ENCODE data around the gene PLEKHM3. TPM values are rescaled to one million over a fixed set of nuclear protein-coding genes. Genes with fewer than 3 reads are reported as not detected.

The PLEKHM3 gene
- total and polyA plus RNA-seq, 2 experiments from 2014 or later, result 6.7 to 8.0 TPM

- DNase-seq (ENCODE audit: low read depth in 1 of 2, low spot score in 1 of 2), result peak in 1 of 2 donors; percentile 13
- no peaks in the 10 kb centered on the region for H3K27me3 ChIP-seq
- H3K4me3 ChIP-seq, result no peak overlapping the region
- H3K4me1 ChIP-seq (ENCODE audit: low read depth), result peaks cover 4% of the 10 kb centered on the region
- H3K9me3 ChIP-seq (ENCODE audit: low read depth), result no peaks in the 10 kb centered on the region
- H3K36me3 ChIP-seq, result no peaks in the 10 kb centered on the region
- TF ChIP-seq, protein P1, sequence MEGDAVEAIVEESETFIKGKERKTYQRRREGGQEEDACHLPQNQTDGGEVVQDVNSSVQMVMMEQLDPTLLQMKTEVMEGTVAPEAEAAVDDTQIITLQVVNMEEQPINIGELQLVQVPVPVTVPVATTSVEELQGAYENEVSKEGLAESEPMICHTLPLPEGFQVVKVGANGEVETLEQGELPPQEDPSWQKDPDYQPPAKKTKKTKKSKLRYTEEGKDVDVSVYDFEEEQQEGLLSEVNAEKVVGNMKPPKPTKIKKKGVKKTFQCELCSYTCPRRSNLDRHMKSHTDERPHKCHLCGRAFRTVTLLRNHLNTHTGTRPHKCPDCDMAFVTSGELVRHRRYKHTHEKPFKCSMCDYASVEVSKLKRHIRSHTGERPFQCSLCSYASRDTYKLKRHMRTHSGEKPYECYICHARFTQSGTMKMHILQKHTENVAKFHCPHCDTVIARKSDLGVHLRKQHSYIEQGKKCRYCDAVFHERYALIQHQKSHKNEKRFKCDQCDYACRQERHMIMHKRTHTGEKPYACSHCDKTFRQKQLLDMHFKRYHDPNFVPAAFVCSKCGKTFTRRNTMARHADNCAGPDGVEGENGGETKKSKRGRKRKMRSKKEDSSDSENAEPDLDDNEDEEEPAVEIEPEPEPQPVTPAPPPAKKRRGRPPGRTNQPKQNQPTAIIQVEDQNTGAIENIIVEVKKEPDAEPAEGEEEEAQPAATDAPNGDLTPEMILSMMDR (IDR thresholded peaks at IDR 0.05; ENCODE audit: low read depth, low read length), result no peak
- no peak overlapping the region for H3K27ac ChIP-seq
Observed at GRCh38 chr2:208042041-208042440, 16.7 kb upstream of the PLEKHM3 start.

DNA sequence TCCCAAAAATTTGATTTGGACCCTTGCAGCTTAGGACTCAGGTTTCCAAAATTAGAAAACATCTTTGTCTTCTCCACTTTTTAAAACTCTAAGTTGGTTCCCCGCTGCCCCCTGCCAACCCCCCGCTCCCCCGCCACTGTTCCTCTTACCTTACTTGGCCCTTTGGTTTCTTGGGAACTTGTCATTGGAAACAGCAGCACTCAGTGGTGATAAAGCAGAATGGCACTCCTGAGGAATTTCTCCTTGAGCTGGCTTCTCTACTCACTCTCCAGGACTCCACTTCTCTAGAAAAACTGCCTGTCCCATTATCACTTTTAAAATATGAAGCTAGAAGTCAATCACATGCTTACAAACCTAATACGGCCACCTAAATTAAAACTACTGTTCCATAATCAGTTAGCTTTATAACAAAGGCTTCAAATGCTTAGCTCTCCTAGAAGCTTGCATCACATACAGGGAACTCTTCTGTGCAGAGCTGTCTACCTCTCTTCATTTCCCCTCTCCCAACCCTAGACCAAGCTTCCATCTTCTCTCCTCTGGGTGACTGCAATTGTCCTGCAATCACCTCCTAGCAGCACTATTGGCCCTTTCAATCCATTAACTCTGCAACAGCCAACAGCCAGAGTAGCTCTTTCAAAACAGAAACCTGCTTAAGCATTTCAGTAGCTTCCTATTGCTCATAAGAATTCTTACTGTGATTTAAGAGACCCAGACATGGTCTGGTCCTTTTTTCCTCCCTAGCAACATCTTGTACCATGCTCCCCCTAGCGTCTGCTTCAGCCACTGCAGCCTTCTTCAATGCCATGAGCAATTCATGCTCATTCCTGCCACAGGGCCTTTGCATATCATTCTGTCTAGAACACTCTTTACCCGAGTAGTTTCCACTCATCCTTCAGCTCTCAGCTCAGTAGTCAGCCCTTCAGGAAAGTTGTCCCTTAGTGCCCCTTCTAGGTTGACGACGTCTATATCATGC is 15.2 kb upstream of the PLEKHM3 start:
- no peak overlapping the region for H3K4me3 ChIP-seq
- no peaks in the 10 kb centered on the region for H3K27me3 ChIP-seq
- TF ChIP-seq, protein P1 (IDR thresholded peaks at IDR 0.05; ENCODE audit: low read depth, low read length), result peak; percentile 82
- peak; percentile 70 to 84 for DNase-seq (ENCODE audit: low read depth in 1 of 2, low spot score in 1 of 2)
- H3K4me1 ChIP-seq (ENCODE audit: low read depth), result peaks cover 4% of the 10 kb centered on the region
- H3K36me3 ChIP-seq, result no peaks in the 10 kb centered on the region
- peak overlapping the region; percentile 5 for H3K27ac ChIP-seq
- no peaks in the 10 kb centered on the region for H3K9me3 ChIP-seq (ENCODE audit: low read depth)

- H3K4me3 ChIP-seq, result no peak overlapping the region
Observed at GRCh38 chr2:208039376-208040110, 14.2 kb upstream of the PLEKHM3 start.

DNA sequence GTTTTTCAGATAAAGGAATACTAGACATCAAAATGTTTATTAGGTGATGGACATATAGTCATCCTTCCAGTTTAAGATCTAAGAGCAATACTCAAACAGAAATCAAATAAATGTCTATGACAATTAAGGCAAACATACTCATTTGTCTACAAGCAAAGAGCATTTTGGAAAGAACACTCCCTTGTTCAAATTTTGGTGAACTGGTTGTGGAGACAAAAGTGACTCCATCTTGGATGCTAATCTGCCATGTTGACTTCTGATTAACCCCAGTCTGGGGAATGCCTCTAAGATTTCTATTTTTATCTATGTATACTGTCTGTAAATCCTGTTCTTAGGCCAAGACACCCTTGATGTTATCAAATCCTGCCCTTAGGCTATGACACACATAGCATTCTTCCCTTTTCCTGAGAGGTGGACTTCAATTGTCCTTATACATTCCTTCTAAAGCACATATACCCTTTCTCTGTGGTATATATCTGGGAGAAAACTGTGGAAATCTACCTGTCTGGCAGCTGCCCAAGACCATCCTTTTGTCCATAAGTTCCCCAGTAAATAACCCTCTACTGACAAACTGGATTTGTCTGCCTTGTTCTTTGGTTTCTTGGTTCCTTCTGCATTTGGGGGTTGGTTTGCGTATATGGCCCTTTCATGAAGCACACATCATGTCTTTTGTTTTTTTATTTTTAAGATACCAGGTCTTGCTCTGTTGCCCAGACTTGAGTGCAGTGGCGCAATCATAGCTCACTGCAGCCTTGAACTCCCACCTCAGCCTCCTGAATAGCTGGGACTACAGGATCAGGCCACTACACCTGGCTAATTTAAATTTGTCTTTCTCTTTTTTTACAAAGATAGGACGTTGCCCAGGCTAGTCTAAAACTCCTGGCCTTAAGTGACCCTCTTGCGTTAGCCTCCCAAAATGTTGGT is 12.5 kb upstream of the PLEKHM3 start:
- TF ChIP-seq, protein P1 (IDR thresholded peaks at IDR 0.05; ENCODE audit: low read depth, low read length), result no peak
- H3K27ac ChIP-seq, result no peak overlapping the region
- H3K4me3 ChIP-seq, result no peak overlapping the region
- no peak for DNase-seq (ENCODE audit: low read depth in 1 of 2, low spot score in 1 of 2)
- H3K27me3 ChIP-seq, result no peaks in the 10 kb centered on the region
- H3K4me1 ChIP-seq (ENCODE audit: low read depth), result peaks cover 4% of the 10 kb centered on the region
- H3K9me3 ChIP-seq (ENCODE audit: low read depth), result no peaks in the 10 kb centered on the region
- H3K36me3 ChIP-seq, result no peaks in the 10 kb centered on the region

More at GRCh38 chr2:208039376-208040110, 14.2 kb upstream of the PLEKHM3 start:
- no peaks in the 10 kb centered on the region for H3K9me3 ChIP-seq (ENCODE audit: low read depth)
- no peak for DNase-seq (ENCODE audit: low read depth in 1 of 2, low spot score in 1 of 2)
- no peak overlapping the region for H3K27ac ChIP-seq
- TF ChIP-seq, protein P1 (IDR thresholded peaks at IDR 0.05; ENCODE audit: low read depth, low read length), result no peak
- H3K27me3 ChIP-seq, result no peaks in the 10 kb centered on the region
- H3K36me3 ChIP-seq, result no peaks in the 10 kb centered on the region
- peaks cover 4% of the 10 kb centered on the region for H3K4me1 ChIP-seq (ENCODE audit: low read depth)

DNA sequence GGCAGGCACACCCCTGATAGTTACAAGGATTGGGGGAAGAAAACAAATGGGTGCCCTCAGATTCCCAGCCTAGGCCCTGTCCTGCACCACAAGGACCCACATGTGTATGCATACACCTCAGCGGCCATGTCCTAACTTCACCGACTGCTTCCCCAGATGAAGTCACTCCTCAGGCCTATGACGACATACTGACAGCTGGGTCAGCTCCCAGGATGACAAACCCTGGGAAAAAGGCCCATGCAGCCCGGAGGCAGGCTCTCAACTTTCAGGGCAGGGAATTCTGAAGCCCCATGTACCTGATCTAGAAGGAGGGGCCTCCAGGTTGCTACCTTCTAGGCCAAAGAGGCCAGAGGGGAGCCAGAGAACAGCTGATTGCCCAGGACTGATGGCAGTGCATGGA is 11.0 kb upstream of the PLEKHM3 start:
- peak in 1 of 2 donors; percentile 38 for DNase-seq (ENCODE audit: low read depth in 1 of 2, low spot score in 1 of 2)
- H3K27me3 ChIP-seq, result no peaks in the 10 kb centered on the region
- H3K4me1 ChIP-seq (ENCODE audit: low read depth), result peaks cover 7% of the 10 kb centered on the region
- H3K4me3 ChIP-seq, result no peak overlapping the region
- no peak overlapping the region for H3K27ac ChIP-seq
- no peaks in the 10 kb centered on the region for H3K36me3 ChIP-seq
- no peaks in the 10 kb centered on the region for H3K9me3 ChIP-seq (ENCODE audit: low read depth)
- TF ChIP-seq, protein P1 (IDR thresholded peaks at IDR 0.05; ENCODE audit: low read depth, low read length), result no peak
